Measurements from ENCODE around the gene ACAA1.

- TF ChIP-seq POLR2AphosphoS5 (IDR thresholded peaks at IDR 0.05; ENCODE audit: borderline replicate concordance, low read depth, low read length) (no peak), EZH2 (IDR thresholded peaks at IDR 0.05) (no peak)
Measured at GRCh38 chr3:38110314-38111050, 26.4 kb downstream of the ACAA1 start.

All from SK-N-MC (cell line).